Measurements from ENCODE around the gene GPATCH2L. TPM values are rescaled to one million over a fixed set of nuclear protein-coding genes. Genes with fewer than 3 reads are reported as not detected.
A peak's percentile ranks its signal among the peaks of the same experiment; 100 is the strongest.

The GPATCH2L gene
- total RNA-seq, 1 donor from 2014 or later, result 115 TPM

DNA sequence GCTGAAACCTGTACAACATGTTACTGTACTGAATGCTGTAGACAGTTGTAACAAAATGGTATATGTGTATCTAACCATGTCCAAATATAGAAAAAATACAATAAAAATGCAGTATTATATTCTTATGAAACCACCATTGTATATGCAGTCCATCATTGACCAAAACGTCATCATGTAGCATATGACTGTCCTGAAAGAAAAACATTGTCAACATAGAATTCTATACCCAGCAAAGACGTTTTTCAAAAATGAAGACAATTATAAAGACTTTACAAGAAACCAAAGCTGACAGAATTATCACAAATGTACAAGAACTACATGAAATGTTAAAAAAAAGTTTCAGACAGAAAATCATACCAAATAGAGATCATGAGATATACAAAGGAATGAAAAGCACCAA lies 8.1 kb upstream of the GPATCH2L start:
- H3K4me1 Mint-ChIP-seq (ENCODE audit: low read depth, unreplicated experiment), result peaks cover 3% of the 10 kb centered on the region
- no peak overlapping the region for H3K4me3 Mint-ChIP-seq (ENCODE audit: unreplicated experiment)
- no peak overlapping the region for H3K27ac Mint-ChIP-seq (ENCODE audit: unreplicated experiment)
- H3K36me3 Mint-ChIP-seq (ENCODE audit: unreplicated experiment), result peaks cover 14% of the 10 kb centered on the region
- peaks cover 2% of the 10 kb centered on the region for H3K27me3 Mint-ChIP-seq (ENCODE audit: unreplicated experiment)
- no peak for DNase-seq
- TF ChIP-seq, protein P1, sequence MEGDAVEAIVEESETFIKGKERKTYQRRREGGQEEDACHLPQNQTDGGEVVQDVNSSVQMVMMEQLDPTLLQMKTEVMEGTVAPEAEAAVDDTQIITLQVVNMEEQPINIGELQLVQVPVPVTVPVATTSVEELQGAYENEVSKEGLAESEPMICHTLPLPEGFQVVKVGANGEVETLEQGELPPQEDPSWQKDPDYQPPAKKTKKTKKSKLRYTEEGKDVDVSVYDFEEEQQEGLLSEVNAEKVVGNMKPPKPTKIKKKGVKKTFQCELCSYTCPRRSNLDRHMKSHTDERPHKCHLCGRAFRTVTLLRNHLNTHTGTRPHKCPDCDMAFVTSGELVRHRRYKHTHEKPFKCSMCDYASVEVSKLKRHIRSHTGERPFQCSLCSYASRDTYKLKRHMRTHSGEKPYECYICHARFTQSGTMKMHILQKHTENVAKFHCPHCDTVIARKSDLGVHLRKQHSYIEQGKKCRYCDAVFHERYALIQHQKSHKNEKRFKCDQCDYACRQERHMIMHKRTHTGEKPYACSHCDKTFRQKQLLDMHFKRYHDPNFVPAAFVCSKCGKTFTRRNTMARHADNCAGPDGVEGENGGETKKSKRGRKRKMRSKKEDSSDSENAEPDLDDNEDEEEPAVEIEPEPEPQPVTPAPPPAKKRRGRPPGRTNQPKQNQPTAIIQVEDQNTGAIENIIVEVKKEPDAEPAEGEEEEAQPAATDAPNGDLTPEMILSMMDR (IDR thresholded peaks at IDR 0.05; ENCODE audit: partially characterized antibody, unreplicated experiment), result no peak
- peaks cover 4% of the 10 kb centered on the region for H3K9me3 Mint-ChIP-seq (ENCODE audit: unreplicated experiment)

DNA sequence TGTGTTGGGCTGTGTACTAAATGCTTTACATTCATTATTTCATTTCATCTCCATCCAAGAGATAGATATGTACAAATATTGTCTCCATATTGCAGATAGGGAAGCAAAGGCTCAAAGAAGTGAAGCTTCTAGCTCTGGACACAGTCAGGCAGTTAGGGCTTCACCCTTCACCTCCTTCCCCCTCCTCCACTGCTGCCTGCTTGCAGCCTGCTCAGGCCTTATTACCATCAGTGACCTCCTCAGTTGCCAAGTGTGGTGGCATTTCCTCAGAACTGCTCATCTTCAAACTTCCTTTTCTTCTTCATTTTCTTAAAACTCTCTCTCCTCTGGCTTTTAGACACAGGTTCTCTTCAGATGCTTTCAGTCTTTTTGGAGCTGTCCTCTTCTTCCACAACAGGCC lies 4.7 kb upstream of the GPATCH2L start:
- H3K4me3 Mint-ChIP-seq (ENCODE audit: unreplicated experiment), result no peak overlapping the region
- TF ChIP-seq, protein P1 (IDR thresholded peaks at IDR 0.05; ENCODE audit: partially characterized antibody, unreplicated experiment), result no peak
- no peak overlapping the region for H3K27ac Mint-ChIP-seq (ENCODE audit: unreplicated experiment)
- no peaks in the 10 kb centered on the region for H3K27me3 Mint-ChIP-seq (ENCODE audit: unreplicated experiment)
- H3K9me3 Mint-ChIP-seq (ENCODE audit: unreplicated experiment), result peaks cover 6% of the 10 kb centered on the region
- no peaks in the 10 kb centered on the region for H3K4me1 Mint-ChIP-seq (ENCODE audit: low read depth, unreplicated experiment)
- no peak for DNase-seq
- H3K36me3 Mint-ChIP-seq (ENCODE audit: unreplicated experiment), result peaks cover 14% of the 10 kb centered on the region

DNA sequence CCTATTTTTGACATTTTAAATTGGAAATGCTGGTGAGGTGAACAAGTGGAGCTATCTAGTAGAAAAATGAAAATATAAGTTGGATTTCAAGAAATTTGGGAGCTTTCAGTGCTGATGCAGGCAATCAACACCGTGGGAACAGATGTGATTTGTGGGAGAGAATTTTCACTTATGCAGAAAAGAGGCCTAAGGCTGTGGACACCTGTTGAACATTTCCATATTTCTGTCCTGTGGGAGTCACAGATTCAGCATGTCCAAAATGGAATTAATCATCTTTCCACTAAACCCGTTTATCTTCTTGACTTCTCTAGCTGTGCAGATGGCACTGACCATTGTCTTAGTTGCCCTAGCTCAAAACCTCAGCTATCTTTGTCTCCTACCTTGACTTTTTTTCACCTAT lies 2.5 kb upstream of the GPATCH2L start:
- Mint-ChIP-seq H3K9me3 (ENCODE audit: unreplicated experiment) (peaks cover 8% of the 10 kb centered on the region), H3K36me3 (ENCODE audit: unreplicated experiment) (no peaks in the 10 kb centered on the region), H3K27ac (ENCODE audit: unreplicated experiment) (no peak overlapping the region), H3K4me3 (ENCODE audit: unreplicated experiment) (no peak overlapping the region), H3K27me3 (ENCODE audit: unreplicated experiment) (peaks cover 3% of the 10 kb centered on the region), H3K4me1 (ENCODE audit: low read depth, unreplicated experiment) (peaks cover 12% of the 10 kb centered on the region)
- TF ChIP-seq, protein P1 (IDR thresholded peaks at IDR 0.05; ENCODE audit: partially characterized antibody, unreplicated experiment), result no peak
- DNase-seq, result no peak

DNA sequence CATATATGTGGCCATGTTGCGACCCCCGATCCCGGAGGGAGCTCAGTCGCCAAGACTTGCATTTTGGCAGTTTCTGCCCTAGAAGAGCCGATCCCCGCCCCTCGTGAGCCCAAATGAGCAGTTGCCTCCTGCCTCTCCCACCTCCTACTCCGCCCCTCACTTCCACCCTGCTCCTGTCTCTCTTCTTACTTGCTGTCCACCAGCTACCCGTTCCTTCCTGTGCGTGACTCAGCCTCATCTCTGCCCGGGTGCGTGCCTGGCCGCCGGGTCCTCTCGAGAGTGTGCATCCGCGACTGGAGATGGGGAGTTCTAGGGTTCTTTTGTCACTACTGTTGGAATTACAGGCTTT lies 585 bp downstream of the GPATCH2L start:
- no peaks in the 10 kb centered on the region for H3K36me3 Mint-ChIP-seq (ENCODE audit: unreplicated experiment)
- H3K9me3 Mint-ChIP-seq (ENCODE audit: unreplicated experiment), result peaks cover 7% of the 10 kb centered on the region
- DNase-seq, result peak; percentile 60
- peak overlapping the region; percentile 92 for H3K27ac Mint-ChIP-seq (ENCODE audit: unreplicated experiment)
- TF ChIP-seq, protein P1 (IDR thresholded peaks at IDR 0.05; ENCODE audit: partially characterized antibody, unreplicated experiment), result no peak
- H3K4me1 Mint-ChIP-seq (ENCODE audit: low read depth, unreplicated experiment), result peaks cover 30% of the 10 kb centered on the region
- peak overlapping the region; percentile 98 for H3K4me3 Mint-ChIP-seq (ENCODE audit: unreplicated experiment)
- H3K27me3 Mint-ChIP-seq (ENCODE audit: unreplicated experiment), result peaks cover 3% of the 10 kb centered on the region

DNA sequence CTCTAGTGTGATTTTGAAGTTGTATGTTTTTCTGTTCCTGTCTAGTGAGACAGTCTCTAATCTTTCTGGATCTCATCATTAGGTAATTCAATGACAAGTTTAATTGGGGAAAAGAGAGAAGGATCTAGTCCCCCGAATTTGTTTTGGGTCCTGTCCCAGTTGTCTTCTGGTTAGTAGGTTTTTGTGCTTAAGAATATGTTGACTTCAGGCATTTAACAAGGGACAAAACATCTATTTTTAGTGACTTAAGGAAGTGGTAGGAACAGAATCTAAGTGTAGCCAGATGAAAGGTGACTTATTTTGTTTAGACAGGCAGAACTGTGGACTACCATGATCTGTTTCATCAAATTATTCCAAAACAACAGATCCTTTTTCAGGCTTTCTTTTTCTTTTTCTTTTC lies 2.2 kb downstream of the GPATCH2L start:
- TF ChIP-seq, protein P1 (IDR thresholded peaks at IDR 0.05; ENCODE audit: partially characterized antibody, unreplicated experiment), result no peak
- H3K27ac Mint-ChIP-seq (ENCODE audit: unreplicated experiment), result no peak overlapping the region
- peaks cover 32% of the 10 kb centered on the region for H3K4me1 Mint-ChIP-seq (ENCODE audit: low read depth, unreplicated experiment)

More for the DNA sequence above, 2.2 kb downstream of the GPATCH2L start:
- no peak for DNase-seq
- no peaks in the 10 kb centered on the region for H3K36me3 Mint-ChIP-seq (ENCODE audit: unreplicated experiment)
- H3K4me3 Mint-ChIP-seq (ENCODE audit: unreplicated experiment), result peak overlapping the region; percentile 80
- H3K27me3 Mint-ChIP-seq (ENCODE audit: unreplicated experiment), result peaks cover 3% of the 10 kb centered on the region
- peaks cover 7% of the 10 kb centered on the region for H3K9me3 Mint-ChIP-seq (ENCODE audit: unreplicated experiment)
